HuH-7.5 (cell line): ENCODE results near the gene OPCML.

Experiments used
- DNase-seq: peaks from one replicate; pipeline ENCODE4 v3.0.0; 2011; ENCODE audit warnings: low spot score

Gene OPCML

GRCh38 chr11:132472411-132473172 is 1059.7 kb downstream of the OPCML start:
- DNase-seq = no peak

GRCh38 chr11:132471466-132471865 is 1060.8 kb downstream of the OPCML start:
- DNase-seq = no peak

- no peak for DNase-seq
Observed at GRCh38 chr11:132466983-132467382, 1065.3 kb downstream of the OPCML start.

DNA sequence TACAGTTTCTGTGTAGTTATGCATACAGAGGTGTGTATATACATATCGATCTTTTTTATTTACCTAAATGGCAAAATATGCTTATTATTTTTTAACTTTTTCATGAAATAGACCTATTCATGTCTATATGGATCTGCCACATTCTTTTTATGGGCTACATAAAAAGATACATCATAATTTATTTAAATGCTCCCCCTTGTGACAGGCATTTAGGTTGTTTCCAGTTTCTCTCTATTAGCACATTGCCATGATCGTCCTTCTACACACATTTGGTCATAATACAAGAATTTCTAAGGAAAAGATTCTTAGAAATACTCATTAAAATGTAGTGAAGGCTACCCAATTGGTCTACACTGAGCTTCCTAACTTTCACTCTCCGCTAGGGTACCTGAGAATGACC is 1067.4 kb downstream of the OPCML start:
- no peak for DNase-seq

GRCh38 chr11:132464003-132464342 is 1068.3 kb downstream of the OPCML start:
- DNase-seq = no peak

DNA sequence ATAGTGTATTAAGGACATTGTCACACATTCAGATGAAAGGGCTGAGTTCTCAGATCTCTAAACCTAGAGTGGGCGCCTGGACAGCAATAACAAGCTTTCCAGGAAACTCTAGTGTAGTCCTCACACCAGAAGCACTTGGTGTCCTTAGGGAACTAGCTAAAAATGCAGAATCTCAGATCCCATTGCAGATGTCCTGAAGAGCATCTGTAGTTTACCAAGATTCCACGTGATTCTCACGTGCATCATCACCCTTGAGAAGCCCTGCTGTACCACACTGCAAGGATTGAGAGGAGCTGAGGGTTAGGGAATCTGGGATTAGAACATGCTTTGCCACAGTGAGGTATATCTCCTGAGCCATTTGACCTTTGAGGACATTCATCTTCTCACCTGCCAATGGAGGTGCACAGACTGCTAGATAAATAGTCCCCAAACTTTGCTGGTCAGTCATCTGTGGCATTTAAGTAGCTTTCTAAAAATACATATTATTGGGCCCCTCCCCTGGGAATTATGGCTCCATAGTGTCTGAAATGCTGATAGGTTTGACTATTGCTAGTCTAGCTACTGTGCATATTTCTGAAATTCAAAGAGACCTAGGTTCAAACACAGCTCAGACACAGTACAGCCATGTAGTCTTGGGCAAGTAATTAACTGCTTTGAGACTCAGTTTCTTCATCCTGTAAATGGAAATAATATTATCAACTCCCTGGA is 1068.9 kb downstream of the OPCML start:
- no peak for DNase-seq

DNA sequence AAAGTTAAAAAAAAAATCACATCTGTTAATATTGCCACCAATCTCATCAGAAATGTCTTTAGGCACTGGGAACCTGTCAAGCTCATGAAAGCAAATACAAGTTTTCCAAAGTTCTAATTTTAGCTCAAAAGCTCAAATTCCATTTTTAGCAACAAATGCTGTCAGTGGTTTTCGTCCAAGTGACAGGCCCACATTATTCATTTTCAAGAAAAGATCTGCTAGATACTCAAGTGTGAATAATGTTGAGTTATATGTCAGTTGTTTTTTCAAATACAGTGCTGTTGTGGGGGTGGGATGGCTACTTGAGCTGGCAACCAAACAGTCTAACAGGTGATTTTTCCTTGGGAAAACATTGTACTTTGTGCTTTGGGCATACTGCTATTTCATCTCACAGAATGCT is 1072.6 kb downstream of the OPCML start:
- no peak for DNase-seq

- DNase-seq = no peak
Observed at GRCh38 chr11:132457445-132457844, 1074.9 kb downstream of the OPCML start.

DNA sequence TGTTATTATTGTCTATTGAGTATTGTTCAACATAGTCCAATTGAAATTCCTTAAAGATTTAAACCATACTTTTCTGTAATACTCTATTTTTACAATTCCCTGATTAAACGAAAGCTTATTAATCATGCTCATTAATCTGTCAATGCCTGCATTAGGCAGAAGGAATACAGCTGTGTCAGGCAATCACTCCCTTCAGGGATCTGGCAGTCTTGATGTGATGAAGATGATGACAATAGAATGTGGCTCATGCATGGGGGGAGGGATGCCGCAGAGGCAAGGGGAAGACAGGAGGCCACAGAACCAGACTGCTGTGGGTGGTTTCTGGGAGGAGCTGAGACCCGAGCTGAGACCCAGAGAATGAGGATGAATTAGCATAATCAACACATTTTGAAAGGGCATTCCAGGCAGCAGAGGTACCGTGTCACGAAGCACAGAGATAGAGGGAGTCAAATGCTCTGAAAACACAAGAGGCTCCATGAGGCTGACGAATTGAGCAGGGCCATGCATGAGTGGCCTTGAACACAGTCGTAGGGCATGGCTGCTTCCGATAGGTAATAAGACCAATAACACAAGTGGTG is 1075.5 kb downstream of the OPCML start:
- DNase-seq = no peak

DNA sequence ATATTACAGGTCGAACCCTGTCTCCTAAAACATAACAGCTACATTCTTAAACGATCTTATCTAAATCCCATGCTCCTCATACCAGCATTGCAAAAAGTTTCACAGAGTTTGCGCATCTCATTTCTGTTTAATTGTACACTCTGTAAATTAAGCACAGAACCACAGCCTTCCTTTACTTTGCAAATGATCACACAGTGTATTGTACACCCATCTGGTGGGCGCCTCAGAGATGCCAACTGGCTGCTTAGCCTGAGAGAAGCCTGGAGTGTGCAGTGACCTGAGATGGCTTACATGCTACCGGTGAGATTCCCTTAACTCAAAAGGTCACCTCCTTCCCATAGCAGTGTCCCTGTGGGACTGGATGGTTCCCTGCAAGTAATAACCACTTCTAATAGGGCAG is 1077.3 kb downstream of the OPCML start:
- no peak for DNase-seq

- DNase-seq = no peak
Observed at GRCh38 chr11:132453406-132453805, 1078.9 kb downstream of the OPCML start.

DNA sequence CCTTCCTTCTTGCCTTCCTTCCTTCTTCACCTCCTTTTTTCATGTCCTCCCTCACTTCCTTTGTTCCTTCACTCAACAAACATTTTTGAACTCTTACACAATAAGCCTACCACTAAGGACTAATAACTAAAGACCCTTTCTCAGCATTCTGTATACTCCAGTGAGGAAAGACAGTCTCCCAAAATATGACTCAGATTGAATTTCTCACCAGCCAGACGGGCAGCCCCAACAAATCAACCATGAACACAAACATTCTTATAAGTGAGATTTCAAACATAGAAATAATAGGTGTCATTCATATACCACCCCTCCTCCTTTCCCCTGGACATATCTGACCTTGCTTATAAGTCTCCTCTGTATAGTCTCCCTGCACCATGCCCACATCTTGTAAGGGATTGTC is 1079.7 kb downstream of the OPCML start:
- DNase-seq = no peak

DNA sequence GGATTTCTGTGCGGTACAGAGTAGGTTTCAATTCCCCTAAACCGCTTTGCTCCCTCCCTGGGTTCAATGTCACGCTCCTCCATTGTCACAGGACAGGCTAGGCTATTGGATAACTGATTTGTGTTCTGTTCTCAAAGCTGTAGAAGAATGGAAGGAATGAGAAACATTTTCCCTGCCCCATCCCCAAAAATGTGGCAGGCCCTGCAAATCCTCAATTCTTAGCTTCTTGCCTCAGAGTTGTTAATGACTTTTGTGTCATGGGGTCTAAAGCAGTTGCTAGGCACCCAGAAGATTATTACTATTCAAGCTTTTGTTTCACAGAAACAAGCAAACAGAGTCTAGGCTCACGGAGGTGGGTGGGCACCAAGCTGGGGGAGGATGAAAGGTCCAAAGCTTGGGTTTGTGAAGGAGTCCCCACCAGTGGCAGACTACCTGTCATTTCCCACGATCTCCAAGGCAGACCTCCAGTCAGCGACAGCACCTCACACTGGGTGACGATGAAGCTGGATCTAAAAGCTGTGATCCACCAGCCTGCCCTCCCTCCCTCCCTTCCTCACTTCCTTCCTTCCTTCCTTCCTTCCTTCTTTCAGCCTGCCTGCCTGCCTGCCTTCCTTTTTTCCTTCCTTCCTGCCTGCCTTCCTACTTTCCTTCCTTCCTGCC is 1080.2 kb downstream of the OPCML start:
- no peak for DNase-seq

- DNase-seq = no peak
Observed at GRCh38 chr11:132450631-132451030, 1081.7 kb downstream of the OPCML start.

DNA sequence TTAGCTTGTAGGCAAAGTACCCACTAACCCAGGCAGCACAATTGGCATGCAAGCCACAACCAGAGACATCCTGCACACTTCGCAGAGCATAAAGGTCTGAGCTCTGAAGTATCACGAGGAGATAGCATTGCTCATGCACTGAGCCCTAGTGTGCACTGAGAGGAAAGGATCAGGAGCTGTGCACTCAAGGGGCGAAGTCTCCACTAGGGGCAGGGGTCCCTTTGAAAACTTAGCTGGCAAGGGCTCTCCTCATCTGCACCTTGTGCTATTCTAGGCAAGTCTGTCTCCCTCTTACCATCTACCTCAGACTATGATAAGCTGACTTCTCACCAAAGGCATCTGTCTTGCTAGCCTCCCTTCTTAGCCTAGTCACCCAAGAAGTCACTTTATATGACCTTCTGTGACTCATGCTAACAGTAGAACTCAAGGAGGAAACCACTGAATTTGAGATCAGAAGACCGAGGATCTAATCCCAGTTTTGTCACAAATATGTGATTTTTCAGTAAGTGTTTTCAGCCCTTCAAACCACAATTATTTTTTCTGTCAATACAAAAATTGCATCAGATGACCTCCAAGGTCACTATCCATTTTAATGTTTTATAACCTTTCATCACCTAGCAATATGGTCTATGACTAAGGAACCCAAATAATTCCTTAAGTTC is 1083.8 kb downstream of the OPCML start:
- no peak for DNase-seq

DNA sequence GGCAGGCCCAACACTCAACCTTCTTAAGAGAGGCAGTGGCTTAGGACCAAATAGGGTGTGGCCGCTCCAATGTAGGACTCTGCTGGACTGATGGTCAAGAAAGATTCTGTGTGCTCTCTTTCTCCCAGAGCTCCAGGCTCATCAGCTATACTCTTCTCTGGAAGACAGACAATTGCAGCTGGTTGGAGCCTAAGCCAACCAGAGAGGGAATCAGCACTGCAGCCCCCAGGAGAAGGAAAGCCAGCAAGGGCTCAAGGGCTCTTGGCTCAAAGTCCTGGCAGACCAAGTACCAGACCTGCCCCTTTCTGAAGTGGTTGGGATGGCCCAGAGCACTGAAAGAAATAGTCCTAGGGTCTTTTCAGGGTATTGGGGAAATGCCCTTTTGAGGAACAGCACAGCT is 1084.5 kb downstream of the OPCML start:
- DNase-seq = no peak

DNA sequence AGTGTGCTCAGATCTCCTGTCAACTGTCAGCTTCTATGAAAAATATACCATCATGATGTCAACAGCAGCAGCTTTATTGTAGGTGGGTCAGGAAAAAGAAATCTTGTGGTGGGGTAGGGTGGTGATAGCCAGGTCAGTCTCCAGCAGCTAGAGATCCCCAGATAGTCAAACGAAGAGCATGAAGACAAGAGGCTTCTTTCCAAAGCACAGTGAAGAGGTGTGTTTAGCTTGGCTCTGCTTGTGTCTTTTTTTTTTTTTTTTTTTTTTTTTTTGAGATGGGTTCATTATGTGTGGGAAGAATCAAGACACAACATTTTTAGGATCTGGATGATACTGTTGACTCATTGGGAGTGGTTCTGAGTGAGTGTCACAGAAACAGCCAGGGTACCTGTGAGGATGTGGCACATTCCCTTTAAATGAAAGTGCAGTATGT is 1086.4 kb downstream of the OPCML start:
- DNase-seq = no peak

DNA sequence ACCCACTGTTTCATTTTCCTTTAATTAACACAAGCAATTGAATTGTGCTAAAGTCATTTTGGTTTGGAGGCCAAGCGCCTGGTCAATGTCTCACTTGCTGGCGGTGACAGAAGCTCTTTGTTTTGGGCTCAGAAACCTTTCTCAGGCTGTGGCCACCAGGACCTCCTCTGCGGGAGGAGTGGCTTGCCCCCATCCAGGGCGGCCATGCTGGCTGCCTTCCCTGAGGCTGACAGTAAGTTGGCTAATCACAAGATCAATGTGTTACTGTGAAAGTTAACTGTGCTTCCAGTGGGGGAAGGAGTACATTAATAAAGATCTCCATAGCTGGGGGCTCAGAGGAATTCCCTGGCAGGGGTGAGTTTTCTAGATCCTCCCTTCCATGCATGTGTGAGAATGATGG is 1087.4 kb downstream of the OPCML start:
- no peak for DNase-seq

DNA sequence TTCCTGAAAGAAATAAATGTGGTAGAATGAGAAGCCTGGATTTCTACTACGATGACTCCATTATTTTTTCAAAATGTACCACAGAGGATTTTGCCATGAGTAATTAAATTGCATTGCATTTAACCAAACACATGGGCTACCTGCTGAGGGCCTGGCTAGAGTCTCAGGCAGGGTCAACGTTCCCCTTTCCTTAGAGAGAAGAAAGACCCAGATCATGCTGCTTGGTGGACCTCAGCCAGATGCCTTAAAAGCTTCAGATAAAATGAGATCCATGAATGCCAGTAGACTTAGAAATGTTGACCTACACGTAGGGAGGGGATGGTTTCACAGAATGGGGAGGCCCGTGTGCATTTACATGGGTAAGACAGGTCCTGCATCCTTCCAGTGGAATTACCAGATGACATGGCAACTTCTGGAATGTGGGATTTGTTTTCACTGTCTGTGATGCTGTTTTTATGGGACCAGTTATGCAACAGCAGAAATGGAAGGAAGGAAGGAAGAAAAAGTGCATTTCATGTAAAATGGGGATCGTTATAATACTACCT is 1092.5 kb downstream of the OPCML start:
- no peak for DNase-seq

- DNase-seq = no peak
Observed at GRCh38 chr11:132438418-132438817, 1093.9 kb downstream of the OPCML start.

GRCh38 chr11:132430429-132431062 is 1101.8 kb downstream of the OPCML start:
- no peak for DNase-seq

DNA sequence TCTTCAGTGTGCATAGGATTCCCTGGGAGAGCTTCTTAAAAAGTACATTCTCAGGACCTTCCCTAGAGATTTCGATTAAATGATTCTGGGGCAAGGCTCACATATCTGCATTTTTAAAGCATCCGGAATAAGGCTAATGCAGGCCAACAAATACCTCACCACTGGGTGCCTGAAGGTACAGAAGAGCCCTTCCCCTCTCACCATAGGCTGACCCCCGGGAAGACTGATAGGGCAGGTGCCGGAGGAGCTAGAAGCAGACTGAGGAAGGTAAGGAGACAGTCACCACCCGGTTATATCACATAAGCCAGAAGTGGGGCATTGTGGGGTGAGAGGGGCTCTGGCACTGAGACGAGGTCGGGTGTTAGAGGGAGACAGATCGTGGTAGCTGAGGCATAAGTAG is 1102.6 kb downstream of the OPCML start:
- no peak for DNase-seq
